OCI-LY1 (cell line): ENCODE measurements around the gene TRIM45.

Experiments used
- H2AFZ ChIP-seq: fragments of 200-600 bp; sonication (generic), shearing (Covaris generic); 2 replicates; pipeline ENCODE4 v1.6.0; 2014; ENCODE audit warnings: antibody characterized with exemption, mild to moderate bottlenecking, low read length
- H3F3A ChIP-seq: fragments of 200-600 bp; sonication (generic), shearing (Covaris generic); 2 replicates; pipeline ENCODE4 v1.6.0; 2014; ENCODE audit warnings: mild to moderate bottlenecking, antibody characterized with exemption, low read length, moderate library complexity; ENCODE audit not compliant: insufficient read depth
- H3K27ac ChIP-seq: fragments of 200-600 bp; sonication (generic); 2 replicates; pipeline ENCODE4 v1.5.1; 2014; ENCODE audit warnings: low read length, mixed run types, mild to moderate bottlenecking, low read depth; ENCODE audit not compliant: poor library complexity, severe bottlenecking
- H3K27me3 ChIP-seq: fragments of 200-600 bp; sonication (generic); 2 replicates; pipeline ENCODE4 v1.6.0; 2014; ENCODE audit warnings: antibody characterized with exemption, mild to moderate bottlenecking, low read length, moderate library complexity; ENCODE audit not compliant: insufficient read depth
- H3K36me3 ChIP-seq: fragments of 200-600 bp; sonication (generic); 2 replicates; pipeline ENCODE4 v1.6.1; 2014; ENCODE audit warnings: mild to moderate bottlenecking, antibody characterized with exemption, low read length, moderate library complexity, mixed read lengths; ENCODE audit not compliant: insufficient read depth
- H3K4me1 ChIP-seq: fragments of 200-600 bp; sonication (generic); 2 replicates; pipeline ENCODE4 v1.5.1; 2014; ENCODE audit warnings: mild to moderate bottlenecking, low read length, moderate library complexity; ENCODE audit not compliant: insufficient read depth, severe bottlenecking
- H3K4me2 ChIP-seq: fragments of 200-600 bp; sonication (generic), shearing (Covaris generic); 2 replicates; pipeline ENCODE4 v1.6.1; 2014; ENCODE audit warnings: low read length
- H3K4me3 ChIP-seq: fragments of 200-600 bp; sonication (generic); 2 replicates; pipeline ENCODE4 v1.5.1; 2014; ENCODE audit warnings: low read length, low read depth, mild to moderate bottlenecking, mixed read lengths; ENCODE audit not compliant: poor library complexity, severe bottlenecking
- H3K79me2 ChIP-seq: fragments of 200-600 bp; shearing (Covaris generic); 2 replicates; pipeline ENCODE4 v1.6.1; 2016; ENCODE audit warnings: mixed run types, low read length, mixed read lengths; ENCODE audit not compliant: insufficient read depth
- H3K9ac ChIP-seq: fragments of 200-600 bp; sonication (generic), shearing (Covaris generic); 2 replicates; pipeline ENCODE4 v1.6.1; 2014; ENCODE audit warnings: mild to moderate bottlenecking, low read length, mixed read lengths
- H3K9me2 ChIP-seq: fragments of 200-600 bp; sonication (generic), shearing (Covaris generic); 2 replicates; pipeline ENCODE4 v1.6.1; 2014; ENCODE audit warnings: low read depth, mild to moderate bottlenecking, low read length, mixed read lengths
- H3K9me3 ChIP-seq: fragments of 200-600 bp; shearing (Covaris generic); 2 replicates; pipeline ENCODE4 v1.6.1; 2014; ENCODE audit warnings: low read length, mixed read lengths
- H4K20me1 ChIP-seq: fragments of 200-600 bp; sonication (generic), shearing (Covaris generic); 2 replicates; pipeline ENCODE4 v1.6.0; 2016; ENCODE audit warnings: mild to moderate bottlenecking, low read length; ENCODE audit not compliant: insufficient read depth
- EZH2 ChIP-seq: fragments of 200-600 bp; sonication (generic), shearing (Covaris generic); IDR thresholded peaks from 2 replicates; pipeline ENCODE4 v1.8.0; 2017; ENCODE audit warnings: borderline replicate concordance, mixed run types, mild to moderate bottlenecking, antibody characterized with exemption, low read length, moderate library complexity, mixed read lengths
- TF ChIP-seq, protein P1 (sequence below): fragments of 200-600 bp; sonication (generic), shearing (Covaris generic); IDR thresholded peaks from 2 replicates; pipeline ENCODE4 v1.5.1; 2017; ENCODE audit warnings: mild to moderate bottlenecking, antibody characterized with exemption, low read length, moderate library complexity, mixed read lengths

Gene TRIM45

DNA sequence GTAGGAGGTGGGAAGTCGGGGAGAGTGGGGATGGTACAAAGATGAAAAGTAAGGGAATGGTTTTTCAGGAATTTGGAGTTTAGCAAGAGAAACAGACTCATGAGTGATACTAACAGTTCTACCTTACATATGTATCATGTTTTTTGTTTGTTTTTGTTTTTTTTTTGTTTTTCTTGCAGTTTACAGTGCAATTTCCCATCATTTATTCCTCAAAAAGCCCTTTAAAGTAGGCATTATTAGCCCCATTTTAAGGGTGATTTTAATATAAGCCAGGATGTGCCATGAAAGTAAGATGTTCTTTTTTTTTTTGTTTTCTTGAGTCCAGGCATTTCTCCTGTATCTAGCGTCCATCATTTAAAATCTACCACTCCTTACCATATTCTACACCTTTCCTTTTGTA lies 13.8 kb upstream of the TRIM45 start:
- Histone ChIP-seq H3K79me2 (no peaks in the 10 kb centered on the region), H3K4me1 (no peaks in the 10 kb centered on the region), H3K9ac (no peak overlapping the region), H3K4me3 (no peak overlapping the region), H4K20me1 (no peaks in the 10 kb centered on the region), H3K27me3 (no peaks in the 10 kb centered on the region), H3K9me2 (no peaks in the 10 kb centered on the region), H3K36me3 (no peaks in the 10 kb centered on the region), H3F3A (no peaks in the 10 kb centered on the region), H2AFZ (no peak overlapping the region), H3K27ac (no peak overlapping the region), H3K4me2 (no peak overlapping the region), H3K9me3 (no peaks in the 10 kb centered on the region)
- no peak for TF ChIP-seq EZH2
- TF ChIP-seq, protein P1, sequence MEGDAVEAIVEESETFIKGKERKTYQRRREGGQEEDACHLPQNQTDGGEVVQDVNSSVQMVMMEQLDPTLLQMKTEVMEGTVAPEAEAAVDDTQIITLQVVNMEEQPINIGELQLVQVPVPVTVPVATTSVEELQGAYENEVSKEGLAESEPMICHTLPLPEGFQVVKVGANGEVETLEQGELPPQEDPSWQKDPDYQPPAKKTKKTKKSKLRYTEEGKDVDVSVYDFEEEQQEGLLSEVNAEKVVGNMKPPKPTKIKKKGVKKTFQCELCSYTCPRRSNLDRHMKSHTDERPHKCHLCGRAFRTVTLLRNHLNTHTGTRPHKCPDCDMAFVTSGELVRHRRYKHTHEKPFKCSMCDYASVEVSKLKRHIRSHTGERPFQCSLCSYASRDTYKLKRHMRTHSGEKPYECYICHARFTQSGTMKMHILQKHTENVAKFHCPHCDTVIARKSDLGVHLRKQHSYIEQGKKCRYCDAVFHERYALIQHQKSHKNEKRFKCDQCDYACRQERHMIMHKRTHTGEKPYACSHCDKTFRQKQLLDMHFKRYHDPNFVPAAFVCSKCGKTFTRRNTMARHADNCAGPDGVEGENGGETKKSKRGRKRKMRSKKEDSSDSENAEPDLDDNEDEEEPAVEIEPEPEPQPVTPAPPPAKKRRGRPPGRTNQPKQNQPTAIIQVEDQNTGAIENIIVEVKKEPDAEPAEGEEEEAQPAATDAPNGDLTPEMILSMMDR, result no peak

GRCh38 chr1:117130526-117130925 lies 9.0 kb upstream of the TRIM45 start:
- no peak overlapping the region for H3K4me2 ChIP-seq
- no peaks in the 10 kb centered on the region for H3K27me3 ChIP-seq
- H3K4me3 ChIP-seq, result no peak overlapping the region
- H3K36me3 ChIP-seq, result no peaks in the 10 kb centered on the region
- H4K20me1 ChIP-seq, result no peaks in the 10 kb centered on the region
- no peaks in the 10 kb centered on the region for H3K9me2 ChIP-seq
- no peaks in the 10 kb centered on the region for H3F3A ChIP-seq
- no peak overlapping the region for H2AFZ ChIP-seq
- no peak overlapping the region for H3K27ac ChIP-seq
- no peak for TF ChIP-seq EZH2
- H3K9ac ChIP-seq, result no peak overlapping the region
- H3K4me1 ChIP-seq, result no peaks in the 10 kb centered on the region
- no peaks in the 10 kb centered on the region for H3K79me2 ChIP-seq
- H3K9me3 ChIP-seq, result no peaks in the 10 kb centered on the region

DNA sequence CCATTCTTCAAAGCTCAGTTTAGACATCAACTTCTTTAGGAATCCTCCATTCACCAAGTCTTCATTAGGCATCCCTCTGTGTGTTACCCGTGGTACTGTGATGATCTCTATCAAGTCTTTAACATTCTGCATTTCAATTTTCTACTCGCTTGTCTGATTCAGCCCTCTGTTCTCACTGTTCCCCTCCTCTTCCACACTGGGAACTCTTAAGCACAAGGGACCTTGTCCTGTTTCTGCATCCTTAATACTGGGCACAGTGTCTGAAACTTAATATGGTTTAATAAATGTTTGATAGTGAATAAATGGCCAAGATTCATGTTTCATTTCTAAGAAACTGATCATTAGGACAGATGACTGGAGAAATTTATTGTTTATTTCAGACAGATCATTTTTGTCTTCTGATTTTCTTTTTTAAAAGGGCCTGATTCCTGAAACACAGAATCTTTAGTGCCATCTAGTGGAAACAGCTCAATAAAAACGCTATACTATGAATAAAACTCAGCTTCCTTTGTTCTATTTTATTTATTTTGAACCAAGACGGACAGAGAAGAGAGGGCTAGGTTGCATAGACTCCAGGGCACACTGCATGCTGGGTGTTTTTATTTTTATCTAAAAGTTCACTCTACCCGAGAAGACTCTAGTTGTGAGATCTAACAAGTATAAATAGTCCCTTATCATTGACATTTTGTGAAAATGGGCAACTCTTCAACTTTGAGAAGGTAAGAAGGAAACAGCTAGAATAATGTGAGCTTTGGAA lies 7.0 kb upstream of the TRIM45 start:
- Histone ChIP-seq H3K27me3 (no peaks in the 10 kb centered on the region), H3K4me1 (no peaks in the 10 kb centered on the region), H3K4me2 (no peak overlapping the region), H3K9me3 (no peaks in the 10 kb centered on the region), H3K4me3 (no peak overlapping the region), H3K27ac (no peak overlapping the region), H3F3A (no peaks in the 10 kb centered on the region), H3K36me3 (no peaks in the 10 kb centered on the region), H3K79me2 (no peaks in the 10 kb centered on the region), H3K9me2 (no peaks in the 10 kb centered on the region), H2AFZ (no peak overlapping the region), H4K20me1 (no peaks in the 10 kb centered on the region), H3K9ac (no peak overlapping the region)
- TF ChIP-seq EZH2, result no peak
- TF ChIP-seq, protein P1, result peak; percentile 60

GRCh38 chr1:117127795-117128194 lies 6.2 kb upstream of the TRIM45 start:
- H3K79me2 ChIP-seq, result no peaks in the 10 kb centered on the region
- H3K27me3 ChIP-seq, result no peaks in the 10 kb centered on the region
- no peak overlapping the region for H3K4me2 ChIP-seq
- H3K27ac ChIP-seq, result no peak overlapping the region
- no peaks in the 10 kb centered on the region for H3F3A ChIP-seq
- H3K4me1 ChIP-seq, result no peaks in the 10 kb centered on the region
- H4K20me1 ChIP-seq, result no peaks in the 10 kb centered on the region
- no peak for TF ChIP-seq EZH2
- TF ChIP-seq, protein P1, result no peak
- H3K4me3 ChIP-seq, result no peak overlapping the region
- H3K36me3 ChIP-seq, result no peaks in the 10 kb centered on the region
- no peaks in the 10 kb centered on the region for H3K9me3 ChIP-seq
- no peak overlapping the region for H2AFZ ChIP-seq
- H3K9ac ChIP-seq, result no peak overlapping the region
- no peaks in the 10 kb centered on the region for H3K9me2 ChIP-seq
